Stomach (tissue), 9 donors: Measurements from ENCODE around the gene MAPK4. TPM values are rescaled to one million over a fixed set of nuclear protein-coding genes. Genes with fewer than 3 reads are reported as not detected.

Source experiments
- DNase-seq, 2 donors: peaks; one replicate each; pipeline versions ENCODE4 v3.0.0 to v3.0.0-alpha.2; 2013 to 2019
- H3K27ac ChIP-seq, 5 donors: fragments of 200-600 bp in 4 of 5; sonication (generic) in 4 of 5; one replicate each; pipeline ENCODE4 v1.5.1; 2013 to 2019; ENCODE audit warnings: mild to moderate bottlenecking in 1 of 5, moderate library complexity in 1 of 5
- H3K27me3 ChIP-seq, 3 donors: fragments of 200-600 bp; sonication (generic); one replicate each; pipeline ENCODE4 v1.5.1; 2017 to 2019; ENCODE audit warnings: mixed run types in 1 of 3
- H3K36me3 ChIP-seq, 4 donors: fragments of 200-600 bp; sonication (generic); 1 replicate in 3 of 4; 2 replicates in 1 of 4; pipeline ENCODE4 v1.5.1; 2016 to 2019
- H3K4me1 ChIP-seq, 4 donors: fragments of 200-600 bp; sonication (generic); one replicate each; pipeline ENCODE4 v1.5.1; 2016 to 2019
- H3K4me3 ChIP-seq, 4 donors: fragments of 200-600 bp; sonication (generic) in 3 of 4; one replicate each; pipeline ENCODE4 v1.5.1; 2016 to 2019; ENCODE audit warnings: mild to moderate bottlenecking in 1 of 4
- H3K9me3 ChIP-seq, 4 donors: fragments of 200-600 bp; sonication (generic); one replicate each; pipeline ENCODE4 v1.5.1; 2016 to 2019
- CTCF ChIP-seq, 7 experiments: fragments of 450-650 bp in 4 of 7; fragments of 200-600 bp in 3 of 7; sonication (generic) in 3 of 7; IDR thresholded peaks; one replicate each; pipeline ENCODE4 v1.5.1; 2016 to 2019; ENCODE audit warnings: antibody characterized with exemption in 7 of 7, control low read depth in 2 of 7, mild to moderate bottlenecking in 1 of 7
- EP300 ChIP-seq: sonication (generic); formaldehyde crosslinking; IDR thresholded peaks from one replicate; pipeline ENCODE4 v1.6.1; 2017; ENCODE audit warnings: antibody characterized with exemption
- POLR2A ChIP-seq, 4 donors: fragments of 450-650 bp; IDR thresholded peaks; one replicate each; pipeline ENCODE4 v1.6.1; 2016; ENCODE audit warnings: antibody characterized with exemption in 4 of 4, control low read depth in 2 of 4, mild to moderate bottlenecking in 1 of 4, moderate library complexity in 1 of 4
- POLR2AphosphoS5 ChIP-seq, 3 donors: sonication (generic); formaldehyde crosslinking; IDR thresholded peaks; one replicate each; pipeline ENCODE4 v1.6.1; 2016; ENCODE audit warnings: antibody characterized with exemption in 3 of 3
- WGBS, 5 donors: extraction: QIAGEN DNeasy Blood & Tissue Kit in 3 of 5; methylation state at CpG; one replicate each; pipeline versions ENCODE4 v1.1.5 to v1.1.7; 2013 to 2018; 5-methylcytosine and 5-hydroxymethylcytosine counted together
- intact Hi-C: fragments of 100-400 bp; cut with DNase I; formaldehyde crosslinking; loops from one replicate; pipeline ENCODE4 v1.15.1; 2023; ENCODE audit warnings: low total_unique reads
- polyA plus RNA-seq, 3 donors: library from polyadenylated mRNA; stranded (reverse); fragments of 200-250 nt; gene quantifications; one replicate each; pipeline ENCODE4 v1.2.3, GENCODE V29; 2013
- total RNA-seq, 5 donors: library from RNA; depleted of rRNA; stranded (reverse); fragments of >200 nt; gene quantifications; one replicate each; pipeline versions ENCODE4 v1.1.0 to v1.2.3, GENCODE V29; 2014 to 2016
- donor health status: healthy with polysubstance abuse.
- donor health status: Bipolar disorder and iron deficiency.
- donor health status: healthy.

The MAPK4 gene
- total and polyA plus RNA-seq, 8 donors = 0.19 to 86.0 (median 4.2) TPM

- TF ChIP-seq POLR2AphosphoS5 (IDR thresholded peaks at IDR 0.05) (no peak), EP300 (no peak), CTCF (IDR thresholded peaks at IDR 0.05) (no peak), POLR2A (IDR thresholded peaks at IDR 0.05) (no peak)
- WGBS, 5 donors = 60 to 75% (median 68%) methylated on average over 4 of the region's 4 CpGs
Observed at GRCh38 chr18:50694147-50694546, 134.3 kb downstream of the MAPK4 start.

GRCh38 chr18:50695431-50696176 is 135.7 kb downstream of the MAPK4 start:
- Histone ChIP-seq H3K36me3 (no peaks in the 10 kb centered on the region), H3K27ac (no peak overlapping the region), H3K4me3 (no peak overlapping the region), H3K4me1 (no peaks in the 10 kb centered on the region), H3K9me3 (no peaks in the 10 kb centered on the region), H3K27me3 (no peaks in the 10 kb centered on the region)
- no peak for DNase-seq
- intact Hi-C loops = no loop called here
- 79 to 93% (median 86%) methylated on average over 10 of the region's 10 CpGs for WGBS, 5 donors
- TF ChIP-seq POLR2AphosphoS5 (IDR thresholded peaks at IDR 0.05) (no peak), EP300 (no peak), CTCF (IDR thresholded peaks at IDR 0.05) (no peak), POLR2A (IDR thresholded peaks at IDR 0.05) (no peak)

More at GRCh38 chr18:50694147-50694546, 134.3 kb downstream of the MAPK4 start:
- no peak for DNase-seq
- Histone ChIP-seq H3K36me3 (no peaks in the 10 kb centered on the region), H3K27ac (no peak overlapping the region), H3K4me3 (no peak overlapping the region), H3K27me3 (no peaks in the 10 kb centered on the region), H3K9me3 (no peaks in the 10 kb centered on the region), H3K4me1 (no peaks in the 10 kb centered on the region)
- intact Hi-C loops = no loop called here

- no peaks in the 10 kb centered on the region for H3K27me3 ChIP-seq
- WGBS, 5 donors = 55 to 70% (median 62%) methylated on average over 7 of the region's 7 CpGs
- no peak for DNase-seq
- H3K36me3 ChIP-seq = no peaks in the 10 kb centered on the region
- H3K27ac ChIP-seq = no peak overlapping the region
- intact Hi-C loops = no loop called here
- H3K4me1 ChIP-seq = no peaks in the 10 kb centered on the region
- TF ChIP-seq POLR2AphosphoS5 (IDR thresholded peaks at IDR 0.05) (no peak), POLR2A (IDR thresholded peaks at IDR 0.05) (no peak), EP300 (no peak), CTCF (IDR thresholded peaks at IDR 0.05) (no peak)
- H3K9me3 ChIP-seq = no peaks in the 10 kb centered on the region
- H3K4me3 ChIP-seq = no peak overlapping the region
Observed at GRCh38 chr18:50696436-50696835, 136.5 kb downstream of the MAPK4 start.

- H3K4me3 ChIP-seq = no peak overlapping the region
- DNase-seq = no peak
- H3K27me3 ChIP-seq = no peaks in the 10 kb centered on the region
- H3K9me3 ChIP-seq = no peaks in the 10 kb centered on the region
- no peak overlapping the region for H3K27ac ChIP-seq
- TF ChIP-seq POLR2A (IDR thresholded peaks at IDR 0.05) = no peak
- no peak for TF ChIP-seq EP300
- TF ChIP-seq CTCF (IDR thresholded peaks at IDR 0.05) = no peak
- TF ChIP-seq POLR2AphosphoS5 (IDR thresholded peaks at IDR 0.05) = no peak
- H3K36me3 ChIP-seq = no peaks in the 10 kb centered on the region
- no peaks in the 10 kb centered on the region for H3K4me1 ChIP-seq
- 77 to 89% (median 84%) methylated on average over 4 of the region's 4 CpGs for WGBS, 5 donors
- intact Hi-C loops = no loop called here
Observed at GRCh38 chr18:50696929-50697328, 137.0 kb downstream of the MAPK4 start.
